IMR-90 (cell line): Measurements from ENCODE around the gene FHDC1. TPM values are rescaled to one million over a fixed set of nuclear protein-coding genes. Genes with fewer than 3 reads are reported as not detected.

Experiments used
- ATAC-seq: fragments of 200-7000 bp; cut with Tn5 transposase; 2 replicates; pipeline ENCODE4 v1.9.1; 2020; ENCODE audit warnings: low read depth, mild to moderate bottlenecking, moderate library complexity
- BruUV-seq: library from RNA; stranded (reverse); fragments of 400-500 nt; replicated peaks from 2 replicates; lab custom pipeline; 2021; lab: Mats Ljungman, UMichigan
- CTCF ChIA-PET: fragments of 300-600 bp; formaldehyde crosslinking; extraction: SDS; loops from one replicate; lab custom pipeline; 2021; ENCODE audit warnings: antibody characterized with exemption; lab: Yijun Ruan, JAX
- POLR2A ChIA-PET: fragments of 300-600 bp; sonication (Branson Sonifier 250); formaldehyde crosslinking; loops from one replicate; lab custom pipeline; 2022; ENCODE audit warnings: antibody characterized with exemption; ENCODE audit not compliant: unreplicated experiment; lab: Charles Lee
- DNase-seq: peaks from one replicate; pipeline ENCODE4 v3.0.0; 2013
- H2AFZ ChIP-seq: replicated peaks from 2 replicates; pipeline ENCODE3; 2013; ENCODE audit warnings: low read length, mild to moderate bottlenecking; ENCODE audit not compliant: poor library complexity
- H2AK5ac ChIP-seq: 2 replicates; pipeline ENCODE4 v1.6.1; 2013; ENCODE audit warnings: low read depth, low read length, inconsistent platforms
- H2AK9ac ChIP-seq: replicated peaks from 2 replicates; pipeline ENCODE3; 2013; ENCODE audit warnings: mild to moderate bottlenecking, low read depth, low read length, moderate library complexity; ENCODE audit not compliant: poor library complexity
- H2BK120ac ChIP-seq: 2 replicates; pipeline ENCODE4 v1.6.1; 2013; ENCODE audit warnings: low read depth, low read length, inconsistent platforms
- H2BK15ac ChIP-seq: 3 replicates; pipeline ENCODE4 v1.6.1; 2013; ENCODE audit warnings: low read depth, low read length, inconsistent platforms
- H2BK20ac ChIP-seq: 2 replicates; pipeline ENCODE4 v1.6.1; 2013; ENCODE audit warnings: low read depth, mild to moderate bottlenecking, inconsistent platforms, low read length, moderate library complexity
- H2BK5ac ChIP-seq: 2 replicates; pipeline ENCODE4 v1.6.1; 2013; ENCODE audit warnings: mild to moderate bottlenecking, low read depth, low read length, inconsistent platforms; ENCODE audit not compliant: poor library complexity, severe bottlenecking
- H3K14ac ChIP-seq: replicated peaks from 2 replicates; pipeline ENCODE4 v1.6.1; 2013; ENCODE audit warnings: low read depth, low read length, inconsistent platforms
- H3K18ac ChIP-seq: 2 replicates; pipeline ENCODE4 v1.6.1; 2013; ENCODE audit warnings: low read depth, low read length, control low read depth
- H3K23ac ChIP-seq: 2 replicates; pipeline ENCODE4 v1.6.1; 2013; ENCODE audit warnings: low read depth, low read length, inconsistent platforms
- H3K27ac ChIP-seq: 2 replicates; pipeline ENCODE4 v1.5.1; 2013; ENCODE audit warnings: mild to moderate bottlenecking, control low read depth, low read length; ENCODE audit not compliant: insufficient read depth
- H3K27me3 ChIP-seq: 2 replicates; pipeline ENCODE4 v1.6.1; 2013; ENCODE audit warnings: low read length; ENCODE audit not compliant: control insufficient read depth, insufficient read depth
- H3K36me3 ChIP-seq: 2 replicates; pipeline ENCODE4 v1.6.1; 2013; ENCODE audit warnings: low read length, mixed read lengths; ENCODE audit not compliant: control insufficient read depth, insufficient read depth
- H3K4ac ChIP-seq: 2 replicates; pipeline ENCODE4 v1.6.1; 2013; ENCODE audit warnings: low read depth, low read length, inconsistent platforms
- H3K4me1 ChIP-seq: 2 replicates; pipeline ENCODE4 v1.6.1; 2013; ENCODE audit warnings: low read length, mixed read lengths; ENCODE audit not compliant: control insufficient read depth, insufficient read depth
- H3K4me2 ChIP-seq: 2 replicates; pipeline ENCODE4 v1.6.1; 2013; ENCODE audit warnings: low read depth, mild to moderate bottlenecking, control low read depth, low read length, moderate library complexity
- H3K4me3 ChIP-seq: 2 replicates; pipeline ENCODE4 v1.5.1; 2013; ENCODE audit warnings: low read depth, mild to moderate bottlenecking, control low read depth, low read length, moderate library complexity; ENCODE audit not compliant: insufficient read depth
- H3K56ac ChIP-seq: 2 replicates; pipeline ENCODE4 v1.6.1; 2013; ENCODE audit warnings: low read length, inconsistent platforms; ENCODE audit not compliant: insufficient read depth; ENCODE audit errors: extremely low read depth
- H3K79me1 ChIP-seq, 2 experiments: 2 replicates each; pipeline ENCODE4 v1.6.1; 2013; ENCODE audit warnings: low read length in 2 of 2, inconsistent platforms in 1 of 2, low read depth in 1 of 2
- H3K9ac ChIP-seq: 2 replicates; pipeline ENCODE4 v1.6.1; 2013; ENCODE audit warnings: low read depth, low read length, control low read depth
- H3K9me1 ChIP-seq: 2 replicates; pipeline ENCODE4 v1.6.1; 2013; ENCODE audit warnings: low read length, inconsistent platforms; ENCODE audit not compliant: insufficient read depth
- H3K9me3 ChIP-seq: 2 replicates; pipeline ENCODE4 v1.6.1; 2013; ENCODE audit warnings: low read length; ENCODE audit not compliant: control insufficient read depth, insufficient read depth
- H4K20me1 ChIP-seq: 2 replicates; pipeline ENCODE4 v1.6.1; 2013; ENCODE audit warnings: low read length, inconsistent platforms; ENCODE audit not compliant: insufficient read depth
- H4K5ac ChIP-seq: 2 replicates; pipeline ENCODE4 v1.6.1; 2013; ENCODE audit warnings: mild to moderate bottlenecking, low read depth, low read length, control low read depth
- H4K8ac ChIP-seq, 2 experiments: 2 replicates each; pipeline ENCODE4 v1.6.1; 2013; ENCODE audit warnings: low read depth in 2 of 2, low read length in 2 of 2, control low read depth in 1 of 2, inconsistent platforms in 1 of 2
- H4K91ac ChIP-seq: 2 replicates; pipeline ENCODE4 v1.6.1; 2013; ENCODE audit warnings: low read depth, low read length, inconsistent platforms; ENCODE audit not compliant: insufficient read depth
- BHLHE40 ChIP-seq: fragments of 150-350 bp; IDR thresholded peaks from 2 replicates; pipeline ENCODE4 v1.6.1; 2016; ENCODE audit warnings: mild to moderate bottlenecking, low read depth, low read length
- CEBPB ChIP-seq: IDR thresholded peaks from 2 replicates; pipeline ENCODE4 v1.6.1; 2012; ENCODE audit warnings: low read depth, low read length, improper control_type of control experiment
- CHD1 ChIP-seq: IDR thresholded peaks from 2 replicates; pipeline ENCODE4 v1.6.1; 2012; ENCODE audit warnings: low read depth, low read length, improper control_type of control experiment
- FOS ChIP-seq: fragments of 150-350 bp; IDR thresholded peaks from 2 replicates; pipeline ENCODE4 v1.6.1; 2016; ENCODE audit warnings: low read depth, low read length
- MAZ ChIP-seq: IDR thresholded peaks from 2 replicates; pipeline ENCODE4 v1.6.1; 2012; ENCODE audit warnings: low read depth, mild to moderate bottlenecking, low read length, improper control_type of control experiment, moderate library complexity, borderline replicate concordance
- NFE2L2 ChIP-seq: fragments of 150-350 bp; IDR thresholded peaks from 2 replicates; pipeline ENCODE4 v1.6.1; 2016; ENCODE audit warnings: low read depth, mild to moderate bottlenecking, low read length
- POLR2A ChIP-seq: IDR thresholded peaks from 2 replicates; pipeline ENCODE4 v1.6.1; 2012; ENCODE audit warnings: mild to moderate bottlenecking, low read depth, low read length
- SMC3 ChIP-seq: fragments of 150-350 bp; IDR thresholded peaks from 2 replicates; pipeline ENCODE4 v1.6.1; 2016; ENCODE audit warnings: low read depth, mild to moderate bottlenecking, antibody characterized with exemption, low read length, moderate library complexity
- WGBS, 2 experiments: methylation state at CpG; one replicate each; pipeline versions ENCODE4 v1.1.5 to v1.1.7; 2013; ENCODE audit warnings: missing lambda C conversion rate in 2 of 2; ENCODE audit not compliant: insufficient read length in 1 of 2; ENCODE audit errors: extremely low coverage in 2 of 2; 5-methylcytosine and 5-hydroxymethylcytosine counted together
- dilution Hi-C: fragments of 300-500 bp; cut with HindIII; formaldehyde crosslinking; loops from one replicate; pipeline ENCODE4 v1.14.3; 2018; ENCODE audit warnings: low sequenced_read_pairs; ENCODE audit not compliant: unreplicated experiment
- in situ Hi-C: fragments of 300-500 bp; cut with MboI; formaldehyde crosslinking; loops from 3 replicates; pipeline ENCODE4 v1.14.3; 2019; ENCODE audit warnings: low sequenced_read_pairs, inconsistent platforms, mixed read lengths
- intact Hi-C: fragments of 100-400 bp; cut with micrococcal nuclease; formaldehyde crosslinking; loops from 2 replicates; pipeline ENCODE4 v1.10.0; 2022
- polyA plus RNA-seq, 3 experiments: library from polyadenylated mRNA; depleted of rRNA; stranded (reverse); fragments of >200 nt; gene quantifications; 2 replicates each; pipeline ENCODE4 v1.2.3, GENCODE V29; 2012; ENCODE audit warnings: low replicate concordance in 1 of 3
- total RNA-seq: library from RNA; depleted of rRNA; stranded (reverse); fragments of >200 nt; gene quantifications from 2 replicates; pipeline ENCODE4 v1.2.3, GENCODE V29; 2012
- TF ChIP-seq, protein P1 (sequence below): fragments of 150-350 bp; IDR thresholded peaks from 2 replicates; pipeline ENCODE4 v1.6.1; 2016; ENCODE audit warnings: low read depth, mild to moderate bottlenecking, low read length, moderate library complexity, borderline replicate concordance
- TF ChIP-seq, protein P2 (sequence below): conservative IDR thresholded peaks from 2 replicates; pipeline ENCODE4 v1.5.1; 2012; ENCODE audit warnings: mild to moderate bottlenecking, low read depth, low read length, improper control_type of control experiment
- TF ChIP-seq, protein P3 (sequence below): fragments of 150-350 bp; IDR thresholded peaks from 2 replicates; pipeline ENCODE4 v1.6.1; 2017; ENCODE audit warnings: mild to moderate bottlenecking, antibody characterized with exemption, low read length, low read depth

The FHDC1 gene
- total and polyA plus RNA-seq, 2 of the 4 experiments (the other 2 are of a cell fraction): under 0.01 to 0.09 TPM

DNA sequence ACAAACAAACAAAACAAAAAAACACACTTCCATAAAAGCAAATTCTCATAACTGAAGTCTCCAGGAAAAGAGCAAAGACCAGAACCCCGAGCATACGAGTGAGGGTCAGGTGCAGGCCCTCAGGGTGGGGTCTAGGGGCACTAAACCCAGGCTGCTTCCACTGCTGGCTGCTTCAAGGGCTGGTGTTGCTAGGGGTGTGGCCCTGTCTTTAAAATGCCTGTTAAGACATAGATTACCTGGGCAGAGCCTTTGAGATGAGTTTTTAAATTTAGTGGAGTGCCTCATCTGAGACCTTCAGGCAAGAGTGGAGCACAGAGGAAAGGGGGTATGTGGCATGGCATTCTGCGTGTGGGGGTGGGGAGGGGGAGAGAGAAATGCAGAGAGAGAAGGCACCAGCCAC is 87.0 kb downstream of the FHDC1 start:
- peaks cover 17% of the 10 kb centered on the region for H3K27me3 ChIP-seq
- no peak overlapping the region for H2BK20ac ChIP-seq
- no peak overlapping the region for H3K14ac ChIP-seq
- H2AFZ ChIP-seq: no peak overlapping the region
- H4K8ac ChIP-seq: no peak overlapping the region
- H3K9me3 ChIP-seq: peaks cover 4% of the 10 kb centered on the region; the same call in 1 of the 2 replicates
- in situ Hi-C loops: no loop called here
- H3K27ac ChIP-seq: no peak overlapping the region
- H3K23ac ChIP-seq: no peak overlapping the region
- no peak overlapping the region for H3K9ac ChIP-seq
- H2AK9ac ChIP-seq: no peak overlapping the region
- dilution Hi-C loops: no loop called here
- ChIA-PET POLR2A (no interaction called here), CTCF (no interaction called here)
- H3K4me3 ChIP-seq: no peak overlapping the region
- no peak overlapping the region for H4K91ac ChIP-seq
- TF ChIP-seq, protein P1, sequence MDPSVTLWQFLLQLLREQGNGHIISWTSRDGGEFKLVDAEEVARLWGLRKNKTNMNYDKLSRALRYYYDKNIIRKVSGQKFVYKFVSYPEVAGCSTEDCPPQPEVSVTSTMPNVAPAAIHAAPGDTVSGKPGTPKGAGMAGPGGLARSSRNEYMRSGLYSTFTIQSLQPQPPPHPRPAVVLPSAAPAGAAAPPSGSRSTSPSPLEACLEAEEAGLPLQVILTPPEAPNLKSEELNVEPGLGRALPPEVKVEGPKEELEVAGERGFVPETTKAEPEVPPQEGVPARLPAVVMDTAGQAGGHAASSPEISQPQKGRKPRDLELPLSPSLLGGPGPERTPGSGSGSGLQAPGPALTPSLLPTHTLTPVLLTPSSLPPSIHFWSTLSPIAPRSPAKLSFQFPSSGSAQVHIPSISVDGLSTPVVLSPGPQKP: no peak
- no peak for TF ChIP-seq NFE2L2
- TF ChIP-seq BHLHE40: no peak
- no peak for TF ChIP-seq CEBPB
- no peak for TF ChIP-seq MAZ
- TF ChIP-seq, protein P2, sequence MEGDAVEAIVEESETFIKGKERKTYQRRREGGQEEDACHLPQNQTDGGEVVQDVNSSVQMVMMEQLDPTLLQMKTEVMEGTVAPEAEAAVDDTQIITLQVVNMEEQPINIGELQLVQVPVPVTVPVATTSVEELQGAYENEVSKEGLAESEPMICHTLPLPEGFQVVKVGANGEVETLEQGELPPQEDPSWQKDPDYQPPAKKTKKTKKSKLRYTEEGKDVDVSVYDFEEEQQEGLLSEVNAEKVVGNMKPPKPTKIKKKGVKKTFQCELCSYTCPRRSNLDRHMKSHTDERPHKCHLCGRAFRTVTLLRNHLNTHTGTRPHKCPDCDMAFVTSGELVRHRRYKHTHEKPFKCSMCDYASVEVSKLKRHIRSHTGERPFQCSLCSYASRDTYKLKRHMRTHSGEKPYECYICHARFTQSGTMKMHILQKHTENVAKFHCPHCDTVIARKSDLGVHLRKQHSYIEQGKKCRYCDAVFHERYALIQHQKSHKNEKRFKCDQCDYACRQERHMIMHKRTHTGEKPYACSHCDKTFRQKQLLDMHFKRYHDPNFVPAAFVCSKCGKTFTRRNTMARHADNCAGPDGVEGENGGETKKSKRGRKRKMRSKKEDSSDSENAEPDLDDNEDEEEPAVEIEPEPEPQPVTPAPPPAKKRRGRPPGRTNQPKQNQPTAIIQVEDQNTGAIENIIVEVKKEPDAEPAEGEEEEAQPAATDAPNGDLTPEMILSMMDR: no peak
- TF ChIP-seq FOS: no peak
- no peak for TF ChIP-seq CHD1
- no peak for TF ChIP-seq POLR2A
- no peak for TF ChIP-seq SMC3
- TF ChIP-seq, protein P3, sequence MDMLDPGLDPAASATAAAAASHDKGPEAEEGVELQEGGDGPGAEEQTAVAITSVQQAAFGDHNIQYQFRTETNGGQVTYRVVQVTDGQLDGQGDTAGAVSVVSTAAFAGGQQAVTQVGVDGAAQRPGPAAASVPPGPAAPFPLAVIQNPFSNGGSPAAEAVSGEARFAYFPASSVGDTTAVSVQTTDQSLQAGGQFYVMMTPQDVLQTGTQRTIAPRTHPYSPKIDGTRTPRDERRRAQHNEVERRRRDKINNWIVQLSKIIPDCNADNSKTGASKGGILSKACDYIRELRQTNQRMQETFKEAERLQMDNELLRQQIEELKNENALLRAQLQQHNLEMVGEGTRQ: no peak
- no peak overlapping the region for H3K4me2 ChIP-seq
- H3K79me1 ChIP-seq: no peaks in the 10 kb centered on the region
- BruUV-seq: no TSS peak
- no peak overlapping the region for H3K56ac ChIP-seq
- H3K4me1 ChIP-seq: no peaks in the 10 kb centered on the region
- intact Hi-C loops: no loop called here
- H2AK5ac ChIP-seq: no peak overlapping the region
- no CpG with 5 or more reads among the region's 3 CpGs for WGBS, 2 experiments
- no peak for DNase-seq
- no peak overlapping the region for H2BK15ac ChIP-seq
- H4K5ac ChIP-seq: no peak overlapping the region
- H2BK5ac ChIP-seq: no peak overlapping the region
- no peak for ATAC-seq
- no peaks in the 10 kb centered on the region for H3K36me3 ChIP-seq
- H3K4ac ChIP-seq: no peak overlapping the region
- H2BK120ac ChIP-seq: no peak overlapping the region
- H4K20me1 ChIP-seq: no peaks in the 10 kb centered on the region
- H3K18ac ChIP-seq: no peak overlapping the region
- H3K9me1 ChIP-seq: no peaks in the 10 kb centered on the region
